Stimulated activated CD4-positive, alpha-beta T cell treated with anti-CD3 and anti-CD28 coated beads, Interleukin-4, amount 100 ng/mL, for 48 hours (primary cell): ENCODE measurements around the gene STAC3.

ENCODE experiments used
- DNase-seq, 2 donors: peaks; one replicate each; pipeline ENCODE4 v3.0.0-alpha.2; 2020; ENCODE audit warnings: low read depth in 2 of 2

STAC3 gene

DNA sequence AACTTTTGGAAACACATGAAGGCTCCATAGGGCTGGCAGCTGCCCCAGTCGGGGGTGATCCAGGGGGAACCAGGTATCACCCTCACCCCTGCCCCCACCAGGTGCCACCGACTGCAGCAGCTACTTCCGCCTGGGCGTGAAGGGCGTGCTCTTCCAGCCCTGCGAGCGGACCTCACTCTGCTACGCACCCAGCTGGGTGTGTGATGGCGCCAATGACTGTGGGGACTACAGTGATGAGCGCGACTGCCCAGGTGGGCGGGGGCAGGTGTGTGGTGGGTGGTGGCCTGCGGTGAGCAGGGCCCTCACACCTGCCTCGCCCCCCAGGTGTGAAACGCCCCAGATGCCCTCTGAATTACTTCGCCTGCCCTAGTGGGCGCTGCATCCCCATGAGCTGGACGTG lies 56.7 kb downstream of the STAC3 start:
- DNase-seq, result no peak

DNA sequence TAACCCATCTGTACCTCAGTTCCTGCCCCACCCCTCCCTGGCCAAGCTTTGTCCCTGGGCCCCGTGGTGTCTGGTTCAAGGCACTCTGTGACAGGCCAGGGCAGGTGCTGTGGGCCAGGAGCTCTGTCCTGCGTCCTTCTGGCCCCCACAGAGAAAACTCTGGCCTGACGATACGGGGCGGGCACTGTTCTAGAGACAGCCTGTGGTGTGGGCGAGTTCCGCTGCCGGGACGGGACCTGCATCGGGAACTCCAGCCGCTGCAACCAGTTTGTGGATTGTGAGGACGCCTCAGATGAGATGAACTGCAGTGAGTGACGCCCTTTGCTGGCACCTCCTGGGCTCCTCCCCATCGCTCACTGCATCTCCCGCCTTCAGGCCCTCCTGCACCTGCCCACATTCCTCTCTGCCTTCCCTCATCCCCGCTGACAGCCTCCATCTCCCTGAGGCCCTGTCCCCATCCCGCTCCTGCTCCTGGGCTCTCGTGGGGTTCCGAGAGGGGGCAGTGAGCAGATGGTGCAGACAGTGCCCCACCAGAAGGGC lies 57.2 kb downstream of the STAC3 start:
- DNase-seq, result no peak
